Endothelial cell (in vitro differentiated cells): ENCODE data around the gene MND1. TPM values are rescaled to one million over a fixed set of nuclear protein-coding genes. Genes with fewer than 3 reads are reported as not detected.

Source experiments
- DNase-seq: peaks from one replicate; pipeline ENCODE4 v3.0.0; 2021; ENCODE audit warnings: low spot score
- H3K27ac Mint-ChIP-seq: one replicate; pipeline ENCODE4 v1.8.0; 2021; ENCODE audit warnings: mixed read lengths, inconsistent platforms; ENCODE audit not compliant: unreplicated experiment
- H3K27me3 Mint-ChIP-seq: one replicate; pipeline ENCODE4 v1.8.0; 2021; ENCODE audit warnings: mild to moderate bottlenecking, moderate library complexity, mixed read lengths, inconsistent platforms; ENCODE audit not compliant: unreplicated experiment
- H3K36me3 Mint-ChIP-seq: one replicate; pipeline ENCODE4 v1.8.0; 2021; ENCODE audit warnings: mild to moderate bottlenecking, low read depth, mixed read lengths, inconsistent platforms; ENCODE audit not compliant: unreplicated experiment
- H3K4me1 Mint-ChIP-seq: one replicate; pipeline ENCODE4 v1.8.0; 2021; ENCODE audit warnings: mild to moderate bottlenecking, mixed read lengths, inconsistent platforms; ENCODE audit not compliant: unreplicated experiment
- H3K4me3 Mint-ChIP-seq: one replicate; pipeline ENCODE4 v1.8.0; 2021; ENCODE audit warnings: mild to moderate bottlenecking, mixed read lengths, inconsistent platforms; ENCODE audit not compliant: unreplicated experiment
- H3K9me3 Mint-ChIP-seq: one replicate; pipeline ENCODE4 v1.8.0; 2021; ENCODE audit warnings: mixed read lengths, inconsistent platforms; ENCODE audit not compliant: unreplicated experiment
- total RNA-seq: library from RNA; stranded (reverse); fragmentation: NEBNext Ultra II Directional; extraction: Animal tissue kit (Norgen Biotek cat#: 25700); gene quantifications from one replicate; pipeline ENCODE4 v1.2.1, GENCODE V29; 2021; ENCODE audit not compliant: unreplicated experiment
- TF ChIP-seq, protein P1 (sequence below): fragments of 200-600 bp; sonication (generic); IDR thresholded peaks from one replicate; pipeline ENCODE4 v1.5.0; 2021; ENCODE audit warnings: antibody characterized with exemption; ENCODE audit not compliant: unreplicated experiment

The MND1 gene
- total RNA-seq, 1 donor from 2014 or later = 5.5 TPM

DNA sequence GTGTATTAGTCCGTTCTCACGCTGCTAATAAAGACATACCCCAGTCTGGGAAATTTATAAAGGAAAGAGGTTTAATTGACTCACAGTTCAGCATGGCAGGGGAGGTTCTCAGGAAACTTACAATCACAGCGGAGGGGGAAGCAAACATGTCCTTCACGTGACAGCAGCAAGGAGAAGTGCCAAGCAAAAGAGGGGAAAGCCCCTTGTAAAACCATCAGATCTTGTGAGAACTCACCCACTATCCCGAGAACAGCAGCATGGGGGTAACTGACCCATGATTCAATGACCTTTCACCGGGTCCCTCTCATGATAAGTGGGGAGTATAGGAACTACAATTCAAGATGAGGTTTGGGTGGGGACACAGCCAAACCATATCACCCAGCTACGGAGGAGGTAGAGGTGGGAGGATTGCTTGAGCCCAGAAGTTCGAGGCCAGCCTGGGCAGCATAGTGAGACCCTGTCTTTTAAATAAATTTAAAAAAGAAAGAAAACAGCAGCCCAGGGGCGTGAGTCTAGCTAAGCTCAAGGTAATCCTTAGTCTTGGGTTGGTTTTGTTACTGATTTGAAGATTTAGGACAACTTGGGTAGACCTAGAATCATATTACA, 75.3 kb downstream of the MND1 start:
- no peak for DNase-seq
- no peaks in the 10 kb centered on the region for H3K27me3 Mint-ChIP-seq
- no peak overlapping the region for H3K4me3 Mint-ChIP-seq
- no peak overlapping the region for H3K27ac Mint-ChIP-seq
- H3K36me3 Mint-ChIP-seq = no peaks in the 10 kb centered on the region
- no peaks in the 10 kb centered on the region for H3K4me1 Mint-ChIP-seq
- no peaks in the 10 kb centered on the region for H3K9me3 Mint-ChIP-seq
- TF ChIP-seq, protein P1, sequence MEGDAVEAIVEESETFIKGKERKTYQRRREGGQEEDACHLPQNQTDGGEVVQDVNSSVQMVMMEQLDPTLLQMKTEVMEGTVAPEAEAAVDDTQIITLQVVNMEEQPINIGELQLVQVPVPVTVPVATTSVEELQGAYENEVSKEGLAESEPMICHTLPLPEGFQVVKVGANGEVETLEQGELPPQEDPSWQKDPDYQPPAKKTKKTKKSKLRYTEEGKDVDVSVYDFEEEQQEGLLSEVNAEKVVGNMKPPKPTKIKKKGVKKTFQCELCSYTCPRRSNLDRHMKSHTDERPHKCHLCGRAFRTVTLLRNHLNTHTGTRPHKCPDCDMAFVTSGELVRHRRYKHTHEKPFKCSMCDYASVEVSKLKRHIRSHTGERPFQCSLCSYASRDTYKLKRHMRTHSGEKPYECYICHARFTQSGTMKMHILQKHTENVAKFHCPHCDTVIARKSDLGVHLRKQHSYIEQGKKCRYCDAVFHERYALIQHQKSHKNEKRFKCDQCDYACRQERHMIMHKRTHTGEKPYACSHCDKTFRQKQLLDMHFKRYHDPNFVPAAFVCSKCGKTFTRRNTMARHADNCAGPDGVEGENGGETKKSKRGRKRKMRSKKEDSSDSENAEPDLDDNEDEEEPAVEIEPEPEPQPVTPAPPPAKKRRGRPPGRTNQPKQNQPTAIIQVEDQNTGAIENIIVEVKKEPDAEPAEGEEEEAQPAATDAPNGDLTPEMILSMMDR = no peak

DNA sequence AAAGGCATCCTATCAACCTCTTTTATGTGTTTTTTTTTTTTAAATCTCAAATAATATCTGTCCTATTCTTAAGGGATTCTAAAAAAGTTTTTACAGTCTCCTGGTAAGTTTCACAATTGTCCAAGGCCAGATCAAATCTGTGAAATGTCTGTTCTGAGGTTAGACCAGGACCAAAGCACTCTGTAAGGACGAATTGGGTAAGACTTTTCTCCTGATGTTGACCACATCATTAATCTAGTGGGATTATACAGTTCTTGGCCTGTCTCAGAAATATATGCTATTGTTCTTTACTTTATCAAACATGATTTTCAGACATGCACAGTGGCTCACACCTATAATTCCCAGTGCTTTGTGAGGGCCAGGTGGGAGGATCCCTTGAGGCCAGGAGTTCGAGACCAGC, 75.9 kb downstream of the MND1 start:
- no peak for DNase-seq
- no peaks in the 10 kb centered on the region for H3K9me3 Mint-ChIP-seq
- no peaks in the 10 kb centered on the region for H3K27me3 Mint-ChIP-seq
- H3K4me1 Mint-ChIP-seq = no peaks in the 10 kb centered on the region
- TF ChIP-seq, protein P1 = no peak
- H3K36me3 Mint-ChIP-seq = no peaks in the 10 kb centered on the region
- H3K27ac Mint-ChIP-seq = no peak overlapping the region
- H3K4me3 Mint-ChIP-seq = no peak overlapping the region

DNA sequence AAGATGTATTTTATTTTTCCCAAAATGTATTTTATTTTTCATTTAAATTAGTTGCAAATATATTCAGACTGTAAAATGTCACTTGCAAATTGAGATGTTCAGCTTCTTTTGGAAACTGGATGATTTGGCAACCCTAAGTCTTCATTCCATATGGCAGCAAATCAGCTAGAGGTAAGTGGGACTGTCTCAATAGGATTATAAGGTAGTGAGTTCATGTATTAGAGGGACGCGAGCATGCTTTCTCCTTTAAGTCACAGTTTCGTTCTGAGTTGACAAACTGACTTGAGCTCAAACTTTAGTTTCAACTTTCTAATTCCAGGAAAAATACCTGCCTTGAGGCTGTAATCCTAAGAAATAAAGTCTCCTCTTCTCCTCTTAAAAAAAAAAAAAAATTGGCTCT, 77.5 kb downstream of the MND1 start:
- Mint-ChIP-seq H3K27me3 (no peaks in the 10 kb centered on the region), H3K4me1 (no peaks in the 10 kb centered on the region), H3K4me3 (no peak overlapping the region), H3K9me3 (no peaks in the 10 kb centered on the region), H3K27ac (no peak overlapping the region), H3K36me3 (no peaks in the 10 kb centered on the region)
- DNase-seq = no peak
- TF ChIP-seq, protein P1 = no peak

DNA sequence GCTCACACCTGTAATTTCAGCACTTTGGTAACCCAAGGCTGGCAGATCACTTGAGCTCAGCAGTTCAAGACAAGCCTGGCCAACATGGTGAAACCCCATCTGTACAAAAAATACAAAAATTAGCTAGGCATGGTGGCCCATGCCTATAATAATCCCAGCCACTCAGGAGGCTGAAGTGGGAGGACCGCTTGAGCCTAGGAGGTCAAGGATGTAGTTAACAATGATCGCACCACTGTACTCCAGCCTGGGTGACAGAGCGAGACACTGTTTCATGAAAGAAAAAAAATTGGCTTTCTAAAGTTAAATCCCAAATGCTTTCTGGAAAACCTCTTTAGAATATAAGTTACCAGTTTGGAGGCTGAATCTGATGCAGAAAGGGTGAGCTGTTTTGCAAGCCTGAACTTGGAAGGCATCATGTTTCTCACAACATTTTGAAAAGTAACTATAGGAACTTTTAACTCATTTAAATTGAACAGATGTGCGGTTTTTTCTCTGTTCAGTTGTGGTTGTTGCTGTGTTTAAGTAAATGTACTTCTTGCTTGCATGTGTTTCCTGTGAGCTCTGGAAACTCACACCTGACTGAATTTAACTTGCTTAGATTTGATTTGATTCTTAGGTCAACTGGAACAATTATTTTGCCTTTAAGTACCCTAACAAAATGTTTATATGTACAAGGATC, 81.9 kb downstream of the MND1 start:
- no peaks in the 10 kb centered on the region for H3K36me3 Mint-ChIP-seq
- H3K27me3 Mint-ChIP-seq = no peaks in the 10 kb centered on the region
- H3K4me3 Mint-ChIP-seq = no peak overlapping the region
- H3K9me3 Mint-ChIP-seq = no peaks in the 10 kb centered on the region
- no peak overlapping the region for H3K27ac Mint-ChIP-seq
- TF ChIP-seq, protein P1 = no peak
- no peaks in the 10 kb centered on the region for H3K4me1 Mint-ChIP-seq
- no peak for DNase-seq

- TF ChIP-seq, protein P1 = no peak
- no peaks in the 10 kb centered on the region for H3K9me3 Mint-ChIP-seq
- H3K27ac Mint-ChIP-seq = no peak overlapping the region
- no peaks in the 10 kb centered on the region for H3K27me3 Mint-ChIP-seq
- no peak for DNase-seq
- no peaks in the 10 kb centered on the region for H3K36me3 Mint-ChIP-seq
- H3K4me1 Mint-ChIP-seq = no peaks in the 10 kb centered on the region
- no peak overlapping the region for H3K4me3 Mint-ChIP-seq
These were observed 83.0 kb downstream of the MND1 start for GRCh38 chr4:153427363-153428071.
